Bronchial epithelial cell (primary cell): ENCODE measurements around the gene CFAP65. TPM values are rescaled to one million over a fixed set of nuclear protein-coding genes. Genes with fewer than 3 reads are reported as not detected.

ENCODE experiments used
- DNase-seq: peaks from one replicate; pipeline ENCODE4 v3.0.0-alpha.2; 2010; ENCODE audit warnings: low read depth
- FAIRE-seq: peaks from 2 replicates; lab custom pipeline; 2011; peaks lifted over from hg19 to GRCh38; lab: Jason Lieb, UNC
- H3K27me3 ChIP-seq: 2 replicates; pipeline ENCODE4 v1.5.1; 2011; ENCODE audit warnings: low read length; ENCODE audit not compliant: control insufficient read depth, insufficient read depth
- H3K36me3 ChIP-seq: 2 replicates; pipeline ENCODE4 v1.5.1; 2011; ENCODE audit warnings: low read length; ENCODE audit not compliant: control insufficient read depth, insufficient read depth
- H3K4me3 ChIP-seq: 2 replicates; pipeline ENCODE4 v1.5.1; 2011; ENCODE audit warnings: mild to moderate bottlenecking, low read depth, low read length, control low read depth
- CTCF ChIP-seq: IDR thresholded peaks from 2 replicates; pipeline ENCODE4 v1.5.1; 2011; ENCODE audit warnings: mild to moderate bottlenecking, moderate library complexity, low read length, control low read depth, inconsistent platforms; ENCODE audit not compliant: insufficient read depth, severe bottlenecking
- total RNA-seq: library from RNA; depleted of rRNA; stranded (reverse); fragments of >200 nt; gene quantifications from 2 replicates; pipeline ENCODE4 v1.2.1, GENCODE V29; 2014

Gene CFAP65
- total RNA-seq, 1 donor from 2014 or later, result not detected

GRCh38 chr2:219018286-219018685 lies 23.0 kb downstream of the CFAP65 start:
- H3K4me3 ChIP-seq, result no peak overlapping the region
- FAIRE-seq, result no peak
- no peaks in the 10 kb centered on the region for H3K36me3 ChIP-seq
- no peak for TF ChIP-seq CTCF
- no peak for DNase-seq
- H3K27me3 ChIP-seq, result peaks cover 5% of the 10 kb centered on the region

DNA sequence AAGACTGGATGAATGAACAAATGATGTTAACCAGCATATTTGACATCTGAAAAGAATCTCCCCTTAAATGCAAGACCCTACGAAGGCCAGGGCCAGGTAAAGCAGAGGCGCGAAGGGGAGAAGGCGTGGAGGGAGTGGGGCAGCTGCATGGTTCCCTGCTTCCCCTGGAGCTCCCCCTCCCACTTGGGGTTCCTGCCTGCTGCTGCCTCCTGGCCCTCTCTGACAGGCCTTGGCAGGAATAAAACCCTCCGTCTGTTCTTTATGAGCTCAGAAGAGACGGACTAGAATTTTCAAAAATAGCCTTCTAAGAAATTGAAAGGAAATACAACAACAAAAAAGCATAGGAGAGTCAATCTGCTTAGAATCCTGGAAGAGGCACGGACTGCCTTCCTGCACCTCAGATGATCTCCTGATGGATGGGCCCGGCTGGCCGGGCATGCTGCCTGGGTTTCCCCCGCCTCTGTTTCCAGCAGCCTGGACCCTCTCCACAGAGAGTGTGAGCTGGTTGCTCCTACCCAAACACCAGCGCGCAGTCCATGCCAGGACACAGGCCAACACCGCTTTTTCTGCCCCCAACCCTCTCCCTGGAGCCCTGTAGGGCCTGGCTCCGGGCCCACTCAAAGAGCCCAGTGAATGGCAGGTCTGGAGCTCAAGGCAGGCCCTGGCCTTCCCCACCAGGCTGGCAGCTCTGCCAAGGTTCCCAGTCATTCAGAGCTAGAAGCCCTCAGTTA lies 23.9 kb downstream of the CFAP65 start:
- Histone ChIP-seq H3K4me3 (no peak overlapping the region), H3K36me3 (no peaks in the 10 kb centered on the region), H3K27me3 (peaks cover 3% of the 10 kb centered on the region)
- no peak for TF ChIP-seq CTCF
- FAIRE-seq (no peak), DNase-seq (no peak)

DNA sequence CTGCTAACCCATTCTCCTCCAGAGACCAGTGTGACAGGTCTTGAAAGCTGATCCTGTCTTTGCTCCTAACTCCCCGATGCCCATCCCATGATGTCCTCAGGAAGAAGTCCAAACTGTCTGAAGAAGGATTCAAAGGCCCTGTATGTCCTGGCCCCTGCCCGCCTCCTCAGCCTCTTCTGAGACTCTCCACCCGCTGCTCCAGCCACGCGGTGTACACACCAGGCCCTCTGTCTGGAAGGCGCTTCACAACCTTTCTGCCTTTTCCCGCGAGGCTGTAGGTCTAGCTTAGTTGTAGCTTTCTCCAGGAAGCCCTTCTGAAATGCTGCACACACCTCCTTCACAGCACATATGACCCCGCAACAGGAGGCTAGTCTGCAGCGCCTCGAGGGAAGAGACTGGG lies 24.6 kb downstream of the CFAP65 start:
- Histone ChIP-seq H3K27me3 (peaks cover 3% of the 10 kb centered on the region), H3K36me3 (no peaks in the 10 kb centered on the region), H3K4me3 (no peak overlapping the region)
- FAIRE-seq (peak; percentile 23), DNase-seq (no peak)
- TF ChIP-seq CTCF, result no peak

DNA sequence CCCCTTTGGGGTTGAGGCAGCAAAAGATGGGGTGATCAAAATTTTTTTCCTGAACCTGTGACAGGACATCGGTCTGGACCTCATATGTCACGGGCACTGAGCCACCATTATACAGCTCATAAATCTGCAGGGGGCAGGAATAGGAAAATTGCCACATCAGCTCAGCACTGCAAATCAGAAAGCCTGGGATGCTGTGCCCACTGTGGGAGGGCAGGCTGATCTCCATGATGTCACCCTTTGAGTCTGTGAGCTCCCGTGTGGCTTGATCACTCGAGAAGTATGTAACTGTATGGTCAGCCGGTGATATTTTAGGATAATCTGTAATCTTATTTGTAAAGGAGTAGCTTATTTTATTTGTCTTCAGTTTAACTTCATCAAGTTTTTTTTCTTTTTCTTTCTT lies 30.4 kb downstream of the CFAP65 start:
- H3K27me3 ChIP-seq, result no peaks in the 10 kb centered on the region
- no peaks in the 10 kb centered on the region for H3K36me3 ChIP-seq
- no peak overlapping the region for H3K4me3 ChIP-seq
- FAIRE-seq (no peak), DNase-seq (no peak)
- TF ChIP-seq CTCF, result no peak

DNA sequence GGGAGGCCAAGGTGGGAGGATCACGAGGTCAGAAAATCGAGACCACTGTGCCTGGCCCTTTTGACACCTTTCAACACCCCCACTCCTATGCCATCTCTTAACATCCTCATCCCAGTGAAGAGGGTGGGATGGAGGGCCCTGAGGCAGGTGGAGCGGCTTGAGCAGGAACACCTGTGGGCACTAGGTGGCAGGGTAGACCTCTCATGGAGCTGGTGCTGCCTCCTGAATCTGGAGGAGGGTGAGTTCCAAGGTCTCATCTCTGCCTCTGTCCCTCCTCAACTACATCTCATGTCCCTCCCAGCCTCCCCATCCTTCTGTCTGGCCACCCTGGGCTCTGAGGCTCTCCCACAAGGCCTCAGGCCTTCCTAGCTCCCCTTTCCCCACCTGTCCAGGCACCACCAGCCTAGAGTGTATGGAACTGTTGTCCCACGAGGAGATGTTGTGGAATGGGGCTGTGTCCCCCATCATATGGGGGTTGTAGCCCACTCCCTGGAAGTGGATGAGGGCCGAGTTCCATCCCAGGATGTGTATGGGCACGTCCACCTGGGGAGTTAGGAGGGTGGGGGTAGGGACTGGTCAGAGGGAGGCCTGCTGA lies 31.1 kb downstream of the CFAP65 start:
- DNase-seq, result peak; percentile 25
- Histone ChIP-seq H3K4me3 (no peak overlapping the region), H3K36me3 (no peaks in the 10 kb centered on the region), H3K27me3 (no peaks in the 10 kb centered on the region)
- TF ChIP-seq CTCF, result peak; percentile 83
- peak; percentile 76 for FAIRE-seq
